ENCODE data around the gene ATG7. TPM values are rescaled to one million over a fixed set of nuclear protein-coding genes. Genes with fewer than 3 reads are reported as not detected.

ATG7 gene
- total and polyA plus RNA-seq, 2 donors from 2014 or later = 15.3 to 54.9 TPM

DNA sequence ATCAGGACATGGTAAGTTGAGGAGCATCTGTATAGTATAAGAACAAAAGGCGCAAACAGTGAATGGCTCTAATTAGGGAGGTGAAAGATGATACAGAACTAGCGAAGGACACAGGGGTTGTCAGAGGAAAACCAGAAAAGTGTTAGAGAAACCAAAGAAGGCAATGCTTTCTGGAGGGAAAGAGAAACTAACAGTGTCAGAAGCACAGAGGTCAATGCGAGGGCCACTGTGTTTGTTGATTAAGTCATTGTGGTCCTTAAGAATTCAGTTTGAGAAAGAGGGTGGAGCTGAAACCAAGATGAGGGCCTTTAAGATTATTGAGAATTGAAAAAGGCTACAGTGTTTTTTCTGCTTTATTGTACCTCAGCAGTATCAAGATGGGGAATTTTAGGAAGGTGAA is 28.8 kb downstream of the ATG7 start:
- DNase-seq = peak in 2 of 5 donors; percentile 9 to 28
- H3K36me3 ChIP-seq (ENCODE audit: control insufficient read depth in 2 of 3, insufficient read depth in 3 of 3, low read length in 3 of 3) = peaks cover 3 to 19% (median 3%) of the 10 kb centered on the region in 3 donors
- no peaks in the 10 kb centered on the region for H3K27me3 ChIP-seq (ENCODE audit: control insufficient read depth, insufficient read depth, low read length)
- H3K9ac ChIP-seq (ENCODE audit: low read length in 3 of 3) = no peak overlapping the region
- H3K4me1 ChIP-seq (ENCODE audit: control insufficient read depth in 2 of 3, insufficient read depth in 2 of 3, low read depth in 1 of 3, low read length in 3 of 3) = no peaks in the 10 kb centered on the region
- TF ChIP-seq, protein P1, sequence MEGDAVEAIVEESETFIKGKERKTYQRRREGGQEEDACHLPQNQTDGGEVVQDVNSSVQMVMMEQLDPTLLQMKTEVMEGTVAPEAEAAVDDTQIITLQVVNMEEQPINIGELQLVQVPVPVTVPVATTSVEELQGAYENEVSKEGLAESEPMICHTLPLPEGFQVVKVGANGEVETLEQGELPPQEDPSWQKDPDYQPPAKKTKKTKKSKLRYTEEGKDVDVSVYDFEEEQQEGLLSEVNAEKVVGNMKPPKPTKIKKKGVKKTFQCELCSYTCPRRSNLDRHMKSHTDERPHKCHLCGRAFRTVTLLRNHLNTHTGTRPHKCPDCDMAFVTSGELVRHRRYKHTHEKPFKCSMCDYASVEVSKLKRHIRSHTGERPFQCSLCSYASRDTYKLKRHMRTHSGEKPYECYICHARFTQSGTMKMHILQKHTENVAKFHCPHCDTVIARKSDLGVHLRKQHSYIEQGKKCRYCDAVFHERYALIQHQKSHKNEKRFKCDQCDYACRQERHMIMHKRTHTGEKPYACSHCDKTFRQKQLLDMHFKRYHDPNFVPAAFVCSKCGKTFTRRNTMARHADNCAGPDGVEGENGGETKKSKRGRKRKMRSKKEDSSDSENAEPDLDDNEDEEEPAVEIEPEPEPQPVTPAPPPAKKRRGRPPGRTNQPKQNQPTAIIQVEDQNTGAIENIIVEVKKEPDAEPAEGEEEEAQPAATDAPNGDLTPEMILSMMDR (IDR thresholded peaks at IDR 0.05; ENCODE audit: borderline replicate concordance, extremely low read depth, insufficient read depth) = no peak
- no peak overlapping the region for H3K27ac ChIP-seq (ENCODE audit: low read depth in 2 of 2, low read length in 2 of 2)
- no peak for FAIRE-seq
- intact Hi-C loops (cut with DNase I) = no loop called here
- H3K4me3 ChIP-seq (ENCODE audit: low read length in 3 of 3) = no peak overlapping the region
- H3K9me3 ChIP-seq (ENCODE audit: control insufficient read depth in 2 of 3, insufficient read depth in 1 of 3, low read length in 3 of 3) = no peaks in the 10 kb centered on the region

DNA sequence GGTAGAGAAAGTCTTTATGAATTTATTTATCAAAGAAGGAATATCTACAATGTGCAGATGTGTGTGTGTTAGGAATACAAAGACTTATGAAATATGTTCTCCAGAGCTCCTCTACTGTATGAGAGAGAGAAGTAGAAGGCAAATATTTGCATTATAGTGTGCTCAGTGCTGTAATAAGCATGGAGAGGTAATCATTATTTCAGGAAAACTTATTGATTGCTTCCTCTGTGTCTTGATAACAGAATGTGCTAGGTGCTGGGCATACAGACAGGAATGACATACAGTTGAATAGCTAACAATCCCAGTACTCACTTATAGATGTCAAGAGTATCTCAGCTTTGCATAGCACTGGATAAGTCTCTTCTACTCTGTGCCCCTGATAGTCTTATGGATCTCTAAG is 30.2 kb downstream of the ATG7 start:
- H3K4me1 ChIP-seq (ENCODE audit: control insufficient read depth in 2 of 3, insufficient read depth in 2 of 3, low read depth in 1 of 3, low read length in 3 of 3) = no peaks in the 10 kb centered on the region
- no peak overlapping the region for H3K9ac ChIP-seq (ENCODE audit: low read length in 3 of 3)
- H3K27ac ChIP-seq (ENCODE audit: low read depth in 2 of 2, low read length in 2 of 2) = no peak overlapping the region
- no peak for DNase-seq
- no peaks in the 10 kb centered on the region for H3K27me3 ChIP-seq (ENCODE audit: control insufficient read depth, insufficient read depth, low read length)
- H3K9me3 ChIP-seq (ENCODE audit: control insufficient read depth in 2 of 3, insufficient read depth in 1 of 3, low read length in 3 of 3) = no peaks in the 10 kb centered on the region
- no peak for FAIRE-seq
- H3K36me3 ChIP-seq (ENCODE audit: control insufficient read depth in 2 of 3, insufficient read depth in 3 of 3, low read length in 3 of 3) = peaks cover 5 to 31% (median 11%) of the 10 kb centered on the region in 3 donors
- TF ChIP-seq, protein P1 (IDR thresholded peaks at IDR 0.05; ENCODE audit: borderline replicate concordance, extremely low read depth, insufficient read depth) = no peak
- H3K4me3 ChIP-seq (ENCODE audit: low read length in 3 of 3) = no peak overlapping the region
- intact Hi-C loops (cut with DNase I) = no loop called here

DNA sequence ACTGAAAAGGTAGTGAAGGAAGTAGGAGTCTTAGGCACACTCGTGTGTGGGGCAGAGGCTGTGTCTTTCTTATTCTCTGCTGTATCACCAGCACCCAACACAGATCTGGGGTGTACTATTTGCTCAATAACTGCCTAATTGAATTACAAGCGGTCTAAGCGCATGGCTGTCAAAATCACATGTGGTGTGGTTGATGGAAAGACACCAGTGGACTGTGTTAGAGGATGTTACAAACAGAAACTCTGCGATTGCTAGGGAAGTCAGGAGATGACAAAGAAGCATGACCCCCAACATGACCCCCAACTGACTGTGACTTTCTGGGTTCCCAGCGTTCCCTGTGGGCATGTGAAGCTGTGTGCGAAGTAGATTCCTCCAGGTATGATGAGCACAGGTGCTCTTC is 32.0 kb downstream of the ATG7 start:
- intact Hi-C loops (cut with DNase I) = no loop called here
- TF ChIP-seq, protein P1 (IDR thresholded peaks at IDR 0.05; ENCODE audit: borderline replicate concordance, extremely low read depth, insufficient read depth) = no peak
- DNase-seq (no peak), FAIRE-seq (no peak)
- Histone ChIP-seq H3K4me3 (ENCODE audit: low read length in 3 of 3) (no peak overlapping the region), H3K9ac (ENCODE audit: low read length in 3 of 3) (no peak overlapping the region), H3K27ac (ENCODE audit: low read depth in 2 of 2, low read length in 2 of 2) (no peak overlapping the region), H3K9me3 (ENCODE audit: control insufficient read depth in 2 of 3, insufficient read depth in 1 of 3, low read length in 3 of 3) (no peaks in the 10 kb centered on the region), H3K36me3 (ENCODE audit: control insufficient read depth in 2 of 3, insufficient read depth in 3 of 3, low read length in 3 of 3) (peaks cover 5 to 39% (median 25%) of the 10 kb centered on the region in 3 donors), H3K27me3 (ENCODE audit: control insufficient read depth, insufficient read depth, low read length) (no peaks in the 10 kb centered on the region), H3K4me1 (ENCODE audit: control insufficient read depth in 2 of 3, insufficient read depth in 2 of 3, low read depth in 1 of 3, low read length in 3 of 3) (no peaks in the 10 kb centered on the region)

DNA sequence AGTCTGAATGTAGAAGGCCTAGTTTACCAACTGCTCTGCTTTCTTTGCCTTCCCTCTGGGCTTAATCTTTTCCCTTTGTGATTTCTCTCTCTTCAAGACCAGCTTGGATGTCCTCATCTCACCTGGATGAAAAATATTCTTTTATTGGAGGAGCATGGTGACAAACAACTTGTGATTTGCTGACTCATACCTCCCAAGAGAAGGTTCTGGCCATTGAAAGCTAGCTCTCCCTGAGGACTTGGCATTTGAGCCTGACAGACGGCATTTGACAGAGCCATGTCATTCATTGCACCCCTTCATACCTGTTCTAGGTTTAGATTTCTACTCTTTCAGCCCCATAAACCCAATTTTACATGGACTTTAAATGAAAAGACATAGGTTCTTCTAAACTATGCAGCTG is 33.3 kb downstream of the ATG7 start:
- H3K27me3 ChIP-seq (ENCODE audit: control insufficient read depth, insufficient read depth, low read length) = no peaks in the 10 kb centered on the region
- DNase-seq (no peak), FAIRE-seq (no peak)
- no peaks in the 10 kb centered on the region for H3K9me3 ChIP-seq (ENCODE audit: control insufficient read depth in 2 of 3, insufficient read depth in 1 of 3, low read length in 3 of 3)
- H3K36me3 ChIP-seq (ENCODE audit: control insufficient read depth in 2 of 3, insufficient read depth in 3 of 3, low read length in 3 of 3) = peaks cover 5 to 31% (median 31%) of the 10 kb centered on the region in 3 donors
- H3K4me1 ChIP-seq (ENCODE audit: control insufficient read depth in 2 of 3, insufficient read depth in 2 of 3, low read depth in 1 of 3, low read length in 3 of 3) = no peaks in the 10 kb centered on the region
- no peak overlapping the region for H3K27ac ChIP-seq (ENCODE audit: low read depth in 2 of 2, low read length in 2 of 2)
- intact Hi-C loops (cut with DNase I) = no loop called here
- no peak overlapping the region for H3K9ac ChIP-seq (ENCODE audit: low read length in 3 of 3)
- TF ChIP-seq, protein P1 (IDR thresholded peaks at IDR 0.05; ENCODE audit: borderline replicate concordance, extremely low read depth, insufficient read depth) = no peak
- H3K4me3 ChIP-seq (ENCODE audit: low read length in 3 of 3) = no peak overlapping the region

All from kidney (tissue), 14 donors.